CD4-positive, alpha-beta T cell treated with Interleukin-4 for 4 hours (primary cell): ENCODE measurements around the gene RAB42.
A peak's percentile ranks its signal among the peaks of the same experiment; 100 is the strongest.
"Not testable (repeated sequence)": the region's sequence is repeated elsewhere in the genome, so short reads cannot be mapped to it uniquely, and the experiment has no call there.

ENCODE experiments used
- DNase-seq: peaks from one replicate; pipeline ENCODE4 v3.0.0-alpha.2; 2020

Gene RAB42, protein sequence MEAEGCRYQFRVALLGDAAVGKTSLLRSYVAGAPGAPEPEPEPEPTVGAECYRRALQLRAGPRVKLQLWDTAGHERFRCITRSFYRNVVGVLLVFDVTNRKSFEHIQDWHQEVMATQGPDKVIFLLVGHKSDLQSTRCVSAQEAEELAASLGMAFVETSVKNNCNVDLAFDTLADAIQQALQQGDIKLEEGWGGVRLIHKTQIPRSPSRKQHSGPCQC

DNA sequence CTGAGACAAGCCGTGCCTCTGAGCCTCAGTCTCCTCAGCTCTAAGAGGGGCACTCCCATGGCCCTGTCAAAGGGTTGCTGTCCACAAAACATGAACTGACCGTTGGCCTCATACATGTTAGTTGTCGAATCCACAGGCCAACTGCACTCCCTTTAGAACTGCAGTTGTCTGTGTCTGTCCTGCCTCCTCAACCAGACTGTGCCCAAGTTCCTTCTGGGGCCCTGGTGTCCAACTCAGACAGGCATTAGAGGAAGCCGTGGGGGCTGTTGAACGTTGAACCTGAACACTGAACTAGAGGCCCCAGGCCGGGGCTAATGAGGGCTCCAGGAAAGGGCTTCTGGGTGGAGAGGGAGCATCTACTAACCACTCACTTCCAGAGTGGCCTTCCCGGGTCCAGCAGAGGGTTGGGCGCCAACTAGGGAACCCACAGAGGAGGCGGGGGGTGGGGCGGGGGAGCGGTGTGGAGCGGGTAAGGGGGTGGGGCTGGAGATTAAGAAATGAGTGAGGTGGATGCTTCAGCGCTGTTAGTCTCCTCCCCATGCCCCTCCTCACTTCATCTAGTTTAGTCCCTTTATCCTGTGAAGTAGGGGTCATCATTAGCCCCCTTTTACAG is at the start of gene RAB42:
RAB42 (plus strand) TSS at position 558 of the 613 bp plus-strand sequence. CDS start 247 bp downstream, outside the sequence.
- no peak for DNase-seq

DNA sequence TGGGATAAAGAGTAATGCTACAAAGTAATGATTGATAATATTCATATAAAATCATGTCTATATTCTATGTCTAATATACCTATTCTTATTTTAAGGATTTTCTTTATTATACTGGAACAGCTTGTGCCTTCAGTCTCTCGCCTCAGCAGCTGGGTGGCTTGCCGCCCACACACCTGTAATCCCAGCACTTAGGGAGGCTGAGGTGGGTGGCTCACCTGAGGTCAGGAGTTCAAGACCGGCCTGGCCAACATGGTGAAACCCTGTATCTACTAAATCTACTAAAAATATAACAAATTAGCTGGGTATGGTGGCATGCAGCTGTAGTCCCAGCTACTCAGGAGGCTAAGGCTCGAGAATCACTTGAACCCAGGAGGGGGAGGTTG is 46.8 kb upstream of the RAB42 start:
- no peak for DNase-seq

DNA sequence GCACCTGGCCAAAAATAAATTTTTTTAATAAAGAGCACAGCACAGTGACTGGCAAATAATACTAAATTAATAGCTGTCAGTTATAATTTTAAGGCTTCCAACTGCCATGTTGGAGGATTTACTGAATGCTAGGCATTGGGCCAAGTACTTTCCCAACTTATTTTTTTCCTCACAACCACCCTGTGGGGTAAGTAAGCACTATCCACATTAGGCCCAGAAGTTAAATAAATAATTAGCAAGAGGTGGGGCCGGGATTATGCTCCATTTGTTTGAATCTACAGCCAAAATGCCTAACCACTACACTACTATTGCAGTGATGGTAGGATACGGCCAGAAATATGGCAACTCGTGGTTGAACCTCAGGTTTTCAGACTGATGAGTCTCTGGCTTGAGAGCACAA is 43.7 kb upstream of the RAB42 start:
- no peak for DNase-seq

DNA sequence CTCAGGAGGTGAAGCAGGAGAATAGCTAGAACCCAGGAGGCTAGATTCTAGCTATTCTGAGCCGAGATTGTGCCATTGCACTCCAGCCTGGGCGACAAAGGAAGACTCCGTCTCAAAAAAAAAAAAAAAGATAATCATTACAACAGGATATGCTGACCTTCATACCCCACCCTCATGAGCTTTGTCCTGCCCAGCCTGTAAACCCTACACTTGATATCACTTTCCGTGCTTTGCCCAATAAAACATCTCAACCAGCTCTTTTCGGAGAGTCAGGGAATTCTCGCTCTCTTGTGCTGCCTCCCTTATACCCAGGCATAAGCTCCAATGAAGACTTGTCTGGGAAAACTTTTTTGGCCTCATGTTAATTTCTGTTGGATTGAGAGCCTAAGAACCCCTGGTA is 40.7 kb upstream of the RAB42 start:
- no peak for DNase-seq

DNA sequence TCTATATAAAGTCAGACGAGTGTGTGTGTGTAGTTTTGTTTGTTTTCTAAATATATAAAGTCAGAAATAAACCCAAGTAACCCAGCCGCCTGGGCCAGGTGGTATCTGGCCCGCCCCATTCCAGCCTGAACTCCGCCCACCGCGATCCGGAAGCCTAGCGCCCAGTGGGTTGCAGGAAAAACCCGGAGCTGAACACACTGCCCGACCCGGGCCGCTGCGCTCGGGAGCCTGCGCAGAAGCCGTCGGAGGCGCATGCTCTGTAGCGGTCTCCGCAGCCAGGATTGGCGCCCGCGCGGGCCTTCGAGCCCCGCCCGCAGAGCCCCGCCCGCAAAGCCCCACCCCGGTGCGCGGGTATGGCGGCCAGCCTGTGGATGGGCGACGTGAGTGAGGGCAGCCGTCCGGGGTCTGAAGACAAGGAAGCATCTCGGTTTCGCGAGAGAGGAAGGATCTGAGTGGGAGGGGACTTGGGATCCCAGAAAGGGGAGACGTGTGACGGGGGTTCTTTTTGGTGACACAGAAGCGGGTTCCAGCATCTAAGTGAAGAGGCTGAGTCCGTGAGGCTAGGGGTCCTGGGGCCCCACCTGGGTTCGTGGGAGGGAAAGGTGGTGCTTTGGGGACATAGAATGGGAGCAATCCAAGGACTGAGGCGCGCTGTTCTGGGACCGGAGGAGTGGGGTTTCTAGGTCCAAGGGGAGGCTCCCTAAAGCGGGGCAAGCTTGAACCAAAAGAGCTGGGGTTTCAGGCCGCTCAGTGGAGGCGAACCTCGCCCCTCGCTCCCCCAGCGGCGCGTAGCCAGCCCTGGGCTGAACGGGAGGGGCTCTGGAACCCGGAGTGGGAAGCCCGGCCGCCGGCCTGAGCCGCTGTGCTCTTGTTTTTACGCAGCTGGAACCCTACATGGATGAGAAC is 39.1 kb upstream of the RAB42 start, which contains the start of gene TRNAU1AP:
TRNAU1AP (plus strand) TSS at position 328 of the 906 bp plus-strand sequence; CDS start at position 354, 26 bp downstream.
- peak; percentile 97 for DNase-seq

DNA sequence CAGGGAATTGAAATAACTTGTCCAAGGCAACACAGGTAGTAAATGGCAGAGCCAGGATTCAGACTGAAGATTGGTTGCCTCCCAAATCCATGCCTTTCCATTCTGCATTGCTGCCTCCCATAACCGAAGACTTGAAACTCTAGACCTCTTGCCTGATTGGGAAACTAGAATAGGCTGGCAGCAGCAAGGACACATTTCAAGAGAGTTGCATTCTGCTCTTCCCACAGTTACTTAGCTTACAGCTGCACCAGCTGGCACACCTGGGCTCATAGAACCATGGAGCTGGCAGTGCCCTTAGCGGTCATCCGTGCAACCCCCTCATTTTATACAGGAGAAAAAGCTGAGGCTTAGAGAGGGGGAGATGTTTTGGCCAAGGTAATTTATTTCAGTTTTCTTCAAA is 31.2 kb upstream of the RAB42 start:
- no peak for DNase-seq

DNA sequence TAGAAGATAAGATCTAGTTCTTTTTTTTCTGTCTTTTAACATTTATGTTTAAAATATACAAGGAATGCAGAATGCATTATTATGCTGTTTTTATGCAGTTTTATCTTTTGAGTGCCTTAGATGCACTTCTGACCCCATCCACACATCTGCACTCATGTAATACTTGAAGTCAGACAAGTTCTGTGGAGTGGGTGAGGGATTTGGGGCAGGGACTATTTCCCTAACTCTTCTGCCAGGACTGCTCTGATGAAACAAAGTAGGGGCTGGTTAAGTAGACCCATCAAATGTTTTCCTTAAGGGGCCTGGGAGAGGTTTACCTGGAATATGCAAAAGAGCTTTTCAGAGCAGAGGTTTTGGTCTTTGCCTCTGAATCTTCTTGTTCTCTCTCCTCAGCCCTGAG is 27.8 kb upstream of the RAB42 start:
- no peak for DNase-seq

DNA sequence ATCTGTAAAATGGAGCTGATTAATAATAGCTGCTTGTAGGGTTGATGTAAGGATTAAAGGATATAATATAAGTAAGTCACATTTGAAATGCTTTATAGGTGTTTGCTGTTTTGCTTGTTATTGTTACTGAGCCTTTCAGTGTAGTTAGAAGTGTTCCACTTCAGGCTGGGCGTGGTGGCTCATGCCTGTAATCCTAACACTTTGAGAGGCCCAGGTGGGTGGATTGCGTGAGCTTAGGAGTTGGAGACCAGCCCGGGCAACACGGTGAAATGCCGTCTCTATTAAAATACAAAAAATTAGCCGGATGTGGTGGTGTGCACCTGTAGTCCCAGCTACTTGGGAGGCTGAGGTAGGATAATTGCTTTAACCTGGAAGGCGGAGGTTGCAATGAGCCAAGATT is 27.0 kb upstream of the RAB42 start:
- no peak for DNase-seq

DNA sequence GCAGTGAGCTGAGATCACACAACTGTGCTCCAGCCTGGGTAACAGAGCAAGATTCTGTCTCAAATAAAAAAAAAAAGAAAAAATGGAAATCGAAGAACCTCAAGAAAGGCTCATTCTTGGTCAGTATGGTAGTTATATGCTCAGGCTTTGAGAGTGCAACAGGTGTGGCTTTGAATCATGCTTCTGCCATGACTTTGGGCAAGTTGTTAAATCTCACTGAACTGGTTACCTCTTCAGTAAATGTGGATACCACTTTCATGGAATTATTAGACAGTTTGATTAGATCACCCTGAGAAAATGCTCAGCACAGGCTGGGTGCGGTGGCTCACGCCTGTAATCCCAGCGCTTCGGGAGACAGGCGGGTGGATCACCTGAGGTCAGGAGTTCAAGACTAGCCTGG is 26.3 kb upstream of the RAB42 start:
- no peak for DNase-seq

DNA sequence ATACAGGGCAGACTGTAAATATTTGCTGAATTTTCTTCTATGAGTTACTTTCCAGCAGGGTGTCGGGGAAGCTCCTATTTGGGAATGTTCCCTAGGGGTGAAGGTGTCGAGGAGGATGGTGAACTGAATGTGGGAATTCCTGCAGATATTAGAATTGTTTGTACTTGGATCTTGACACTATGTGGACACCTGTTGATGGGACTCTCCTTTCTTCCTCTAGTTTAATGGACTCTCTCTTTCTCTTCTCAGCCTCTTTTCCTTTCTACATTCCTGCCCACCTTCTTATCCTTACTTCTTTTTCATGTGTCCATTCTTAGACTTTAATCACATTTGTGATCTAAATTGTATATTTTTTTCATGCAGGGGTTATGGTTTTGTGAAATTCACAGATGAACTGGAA is 25.1 kb upstream of the RAB42 start:
- DNase-seq = no peak

DNA sequence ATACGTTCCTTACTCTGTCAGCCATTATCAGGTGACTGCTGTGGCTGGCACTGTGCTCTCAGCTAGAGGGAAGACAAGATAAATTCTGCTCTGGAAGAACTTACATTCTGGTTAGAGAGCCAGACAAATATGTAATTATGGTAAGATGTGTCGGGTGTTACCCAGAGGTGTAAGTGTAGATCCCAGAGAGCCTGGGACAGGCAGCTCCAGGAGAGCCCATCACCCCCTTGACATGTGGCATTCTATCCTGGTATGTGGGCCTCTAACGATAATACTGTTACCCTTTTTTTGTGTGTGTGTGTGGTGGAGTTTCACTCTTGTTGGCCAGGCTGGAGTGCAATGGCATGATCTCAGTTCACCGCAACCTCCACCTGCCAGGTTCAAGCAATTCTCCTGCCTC is 20.2 kb upstream of the RAB42 start:
- no peak for DNase-seq

DNA sequence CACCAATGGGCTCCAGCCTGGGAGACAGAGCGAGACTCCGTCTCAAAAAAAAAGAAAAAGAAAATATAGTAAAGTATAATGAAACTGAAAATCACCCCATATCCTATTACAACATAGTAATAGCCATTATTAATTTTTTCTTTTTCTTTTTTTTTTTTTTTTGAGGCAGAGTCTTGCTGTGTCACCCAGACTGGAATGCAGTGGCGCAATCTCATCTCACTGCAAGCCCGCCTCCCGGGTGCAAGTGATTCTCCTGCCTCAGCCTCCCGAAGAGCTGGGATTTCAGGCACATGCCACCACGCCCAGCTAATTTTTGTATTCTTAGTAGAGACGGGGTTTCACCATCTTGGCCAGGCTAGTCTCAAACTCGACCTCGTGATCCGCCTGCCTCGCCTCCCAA is 19.2 kb upstream of the RAB42 start:
- not testable (repeated sequence) for DNase-seq

DNA sequence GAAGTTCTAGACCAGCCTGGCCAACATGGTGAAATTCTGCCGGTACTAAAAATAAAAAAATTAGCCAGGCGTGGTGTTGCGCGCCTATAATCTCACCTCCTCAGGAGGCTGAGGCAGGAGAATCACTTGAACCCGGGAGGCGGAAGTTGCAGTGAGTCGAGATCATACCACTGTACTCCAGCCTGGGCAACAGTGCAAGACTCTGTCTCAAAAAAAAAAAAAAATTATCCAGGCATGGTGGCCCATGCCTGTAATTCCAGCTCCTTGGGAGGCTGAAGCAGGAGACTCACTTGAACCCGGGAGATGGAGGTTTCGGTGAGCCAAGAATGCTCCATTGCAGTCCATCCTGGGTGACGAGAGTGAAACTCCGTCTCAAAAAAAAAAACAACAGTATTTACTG is 18.5 kb upstream of the RAB42 start:
- DNase-seq = no peak

DNA sequence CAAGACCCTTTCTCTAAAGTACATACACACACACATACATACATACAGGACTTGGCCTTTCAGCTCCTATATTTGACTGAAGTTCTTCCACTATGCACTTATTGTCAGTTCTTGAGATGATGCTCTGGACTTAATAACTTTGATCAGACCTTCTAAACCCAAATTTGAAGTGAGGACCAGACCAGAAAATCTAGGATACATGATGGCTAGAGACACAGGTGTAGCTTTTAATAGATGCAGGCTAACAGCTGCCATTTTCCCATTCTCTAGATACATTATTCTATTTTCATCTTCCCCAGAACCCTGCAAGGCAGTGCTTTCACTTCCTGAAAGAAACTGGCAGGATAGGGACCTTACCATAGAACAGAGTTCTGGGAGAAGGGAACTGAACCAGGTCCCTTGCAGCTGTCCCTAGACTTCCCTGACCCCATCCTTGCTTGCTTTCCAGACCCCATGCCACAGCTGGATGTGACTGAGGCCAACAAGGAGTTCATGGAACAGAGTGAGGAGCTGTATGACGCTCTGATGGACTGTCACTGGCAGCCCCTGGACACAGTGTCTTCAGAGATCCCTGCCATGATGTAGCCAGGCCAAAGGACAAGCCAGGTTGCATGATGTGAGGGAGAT is 14.9 kb upstream of the RAB42 start:
- DNase-seq = no peak

DNA sequence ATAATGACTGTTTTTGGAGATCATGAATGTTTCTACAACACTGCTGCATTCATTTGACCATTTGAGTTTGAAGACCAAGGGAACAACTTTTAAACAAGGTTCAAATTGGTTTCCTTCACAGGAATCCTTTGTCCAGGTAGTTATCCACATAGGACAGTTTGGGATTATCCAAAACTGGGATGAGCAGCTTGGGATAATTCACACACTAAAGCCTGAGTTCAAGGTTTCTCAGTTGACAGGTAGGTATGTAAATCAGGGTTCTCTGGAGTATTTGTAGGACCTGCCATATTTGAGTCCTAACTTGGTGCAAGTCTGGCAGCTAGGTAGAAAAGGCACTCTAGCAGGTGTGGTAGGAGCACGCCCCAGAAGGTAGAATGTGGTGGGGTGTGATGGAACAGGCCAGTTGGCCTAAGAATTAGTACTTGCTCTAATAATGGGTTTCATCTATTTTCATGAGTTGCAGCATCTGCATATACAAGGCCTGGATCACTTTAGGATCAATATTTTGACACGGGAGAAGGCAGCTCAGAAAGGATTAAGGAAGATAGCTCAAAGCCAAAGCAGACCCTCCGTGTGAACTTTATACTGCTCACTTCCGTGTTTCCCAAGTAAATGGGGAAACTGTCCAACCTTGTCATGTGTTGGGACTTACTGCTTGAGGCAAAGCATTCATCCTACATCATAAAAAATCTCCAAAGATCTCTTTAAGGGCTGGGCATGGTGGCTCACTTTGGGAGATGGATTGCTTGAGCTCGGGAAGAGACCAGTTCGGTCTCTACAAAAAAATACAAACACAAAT is 14.1 kb upstream of the RAB42 start:
- no peak for DNase-seq

DNA sequence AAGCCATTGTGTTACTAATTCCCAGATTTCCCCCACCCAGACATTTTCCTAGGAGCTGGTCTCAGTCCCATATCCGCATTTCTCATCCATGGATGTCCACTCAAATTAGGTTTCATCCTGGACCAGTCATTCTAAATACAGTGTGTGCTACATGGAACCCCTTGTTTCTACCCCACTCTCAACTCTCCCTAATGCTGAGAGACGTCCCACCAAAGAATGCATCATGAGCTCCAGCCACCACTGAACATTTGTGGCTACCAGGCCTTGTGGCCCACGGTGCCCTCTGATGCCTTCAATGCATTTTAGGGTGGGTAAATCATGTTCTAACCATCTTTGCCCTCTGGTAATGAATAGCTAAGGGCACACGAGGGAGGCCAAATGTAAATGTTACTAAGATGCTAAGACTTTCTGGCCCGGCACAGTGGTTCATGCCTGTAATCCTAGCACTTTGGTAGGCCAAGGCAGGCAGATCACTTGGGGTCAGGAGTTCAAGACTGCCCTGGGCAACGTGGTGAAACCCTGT is 13.3 kb upstream of the RAB42 start:
- DNase-seq = no peak

DNA sequence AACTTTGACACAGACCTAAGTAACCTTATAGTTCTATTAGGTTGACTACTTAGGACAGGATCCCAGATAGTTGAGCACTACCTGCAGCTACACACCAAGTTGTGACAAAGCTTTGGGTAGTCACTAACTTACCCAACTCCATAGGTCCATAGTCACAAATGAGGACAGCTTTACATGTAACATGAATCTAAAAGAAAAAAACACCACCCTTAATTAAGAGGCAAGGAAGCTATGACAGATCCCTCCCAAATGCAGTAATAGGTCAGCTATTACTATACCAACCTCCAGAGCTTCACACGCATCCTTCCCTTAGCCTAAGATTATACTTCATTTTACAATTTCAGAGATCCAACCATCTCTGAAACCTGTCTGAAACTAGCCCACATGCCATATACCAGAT is 12.7 kb upstream of the RAB42 start:
- DNase-seq = no peak

DNA sequence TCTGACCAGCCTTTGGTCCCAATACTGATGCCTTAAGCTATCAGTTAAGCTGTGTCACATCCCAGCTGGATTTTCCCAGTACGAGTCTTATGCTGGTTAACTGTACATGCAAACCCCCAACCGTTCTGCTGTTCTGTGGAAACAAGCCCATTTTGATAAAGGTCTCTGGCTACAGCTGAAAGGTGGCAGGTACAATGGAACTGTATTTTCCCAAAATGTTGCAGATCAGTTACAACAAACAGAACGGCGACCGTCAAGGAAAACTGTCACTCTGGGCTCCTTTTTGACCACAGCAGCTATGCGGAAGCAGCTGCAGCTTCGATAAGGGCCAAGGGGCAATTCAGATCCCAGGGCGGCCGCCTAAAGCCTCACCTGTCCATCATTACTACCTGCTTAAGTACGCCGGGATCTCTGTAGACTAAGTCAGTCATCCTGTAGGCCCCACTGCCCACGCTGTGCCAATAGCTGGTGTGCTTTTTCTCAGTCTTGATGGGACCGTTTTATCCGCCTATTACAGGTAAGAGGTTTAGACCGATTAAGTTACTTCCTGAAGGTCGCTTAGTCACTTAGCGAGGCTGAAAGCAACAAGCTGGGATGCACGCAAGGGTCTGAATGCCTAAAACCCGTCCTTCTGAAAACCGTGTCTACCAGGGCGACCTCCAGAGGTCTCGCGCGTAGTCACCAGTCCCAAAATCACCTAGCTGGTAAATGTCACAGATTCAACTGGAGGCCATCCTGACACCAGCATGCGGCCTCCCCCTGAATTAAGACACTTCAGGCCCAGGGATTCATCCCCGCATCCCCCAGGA is 11.1 kb upstream of the RAB42 start:
- DNase-seq = peak; percentile 79

DNA sequence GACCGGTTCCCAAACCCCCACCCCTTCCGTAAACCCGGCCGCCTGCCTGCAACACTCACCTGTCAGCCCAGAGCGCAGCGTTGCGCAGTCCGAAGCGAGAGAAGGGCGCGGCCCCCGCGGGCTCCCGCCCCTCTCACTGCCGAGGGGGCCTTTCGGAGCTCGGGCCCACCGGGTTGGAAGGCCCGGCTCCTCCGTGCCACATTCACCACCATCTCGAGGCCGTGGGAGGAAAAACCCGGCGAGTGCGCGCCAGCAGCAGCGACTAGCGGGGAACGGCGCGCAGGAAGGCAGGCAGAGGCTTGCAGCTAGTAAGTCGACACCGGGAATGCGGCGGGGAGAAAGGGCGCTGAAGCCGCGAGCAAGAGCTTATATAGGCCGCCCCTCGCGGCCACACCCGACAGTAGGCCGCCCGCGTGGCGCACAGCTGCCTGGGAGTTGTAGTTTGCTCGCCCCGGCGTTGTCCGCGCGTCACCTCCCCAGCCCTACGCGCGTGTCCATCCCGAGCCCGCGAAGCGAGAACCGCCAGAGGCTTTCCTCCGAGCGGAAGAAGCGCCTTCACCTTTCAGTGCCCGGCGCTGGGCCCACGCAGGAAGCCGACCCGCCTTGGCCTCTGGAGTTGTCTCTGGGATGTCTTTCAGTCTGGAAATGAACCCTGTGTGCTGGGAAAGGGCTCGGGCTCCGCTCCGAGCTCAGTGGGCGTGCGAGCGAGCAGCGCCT is 10.4 kb upstream of the RAB42 start:
- peak; percentile 95 for DNase-seq

DNA sequence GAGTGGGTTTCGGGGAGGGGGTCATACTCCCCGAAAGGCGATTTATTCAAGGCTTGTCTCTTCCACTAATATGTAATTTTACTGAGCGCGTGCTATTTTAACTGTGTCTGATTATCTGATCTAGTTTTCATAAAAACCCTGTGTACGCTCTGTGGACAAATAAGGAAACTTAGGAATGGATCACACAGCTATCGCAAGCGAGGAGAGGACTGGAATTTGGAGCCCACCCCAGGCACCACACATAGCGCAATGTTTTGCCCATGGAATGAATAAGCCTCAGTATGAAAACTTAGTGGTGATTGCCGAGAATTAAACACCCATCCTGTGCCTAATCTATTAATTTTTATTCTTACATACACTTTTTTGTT is 9.8 kb upstream of the RAB42 start:
- no peak for DNase-seq
